GM12874 (cell line): Measurements from ENCODE around the gene MAP3K2.

Experiments
- TF ChIP-seq, protein P1 (sequence below): IDR thresholded peaks from 2 replicates; pipeline ENCODE4 v1.5.1; 2011; ENCODE audit warnings: low read depth, mild to moderate bottlenecking, control low read depth, low read length, moderate library complexity; ENCODE audit not compliant: insufficient read depth

Gene MAP3K2

DNA sequence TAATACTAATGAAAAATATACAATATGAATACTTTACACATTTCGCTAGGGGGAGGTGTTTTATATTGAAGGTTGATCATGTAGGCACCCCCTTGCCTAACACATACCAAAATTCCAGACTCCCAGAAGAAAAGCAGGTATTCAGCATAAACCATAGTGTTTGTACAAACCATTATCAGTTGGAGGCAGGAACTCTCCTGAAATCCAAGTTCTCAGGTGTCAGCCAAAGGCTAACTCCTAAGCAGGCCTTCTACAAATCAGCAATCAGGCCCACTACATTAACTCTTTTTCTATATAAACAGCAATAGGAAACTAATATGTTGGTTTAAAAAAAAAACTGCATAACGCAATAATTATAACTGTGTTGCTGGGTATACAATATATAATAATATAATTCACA lies 44.5 kb downstream of the MAP3K2 start:
- TF ChIP-seq, protein P1, sequence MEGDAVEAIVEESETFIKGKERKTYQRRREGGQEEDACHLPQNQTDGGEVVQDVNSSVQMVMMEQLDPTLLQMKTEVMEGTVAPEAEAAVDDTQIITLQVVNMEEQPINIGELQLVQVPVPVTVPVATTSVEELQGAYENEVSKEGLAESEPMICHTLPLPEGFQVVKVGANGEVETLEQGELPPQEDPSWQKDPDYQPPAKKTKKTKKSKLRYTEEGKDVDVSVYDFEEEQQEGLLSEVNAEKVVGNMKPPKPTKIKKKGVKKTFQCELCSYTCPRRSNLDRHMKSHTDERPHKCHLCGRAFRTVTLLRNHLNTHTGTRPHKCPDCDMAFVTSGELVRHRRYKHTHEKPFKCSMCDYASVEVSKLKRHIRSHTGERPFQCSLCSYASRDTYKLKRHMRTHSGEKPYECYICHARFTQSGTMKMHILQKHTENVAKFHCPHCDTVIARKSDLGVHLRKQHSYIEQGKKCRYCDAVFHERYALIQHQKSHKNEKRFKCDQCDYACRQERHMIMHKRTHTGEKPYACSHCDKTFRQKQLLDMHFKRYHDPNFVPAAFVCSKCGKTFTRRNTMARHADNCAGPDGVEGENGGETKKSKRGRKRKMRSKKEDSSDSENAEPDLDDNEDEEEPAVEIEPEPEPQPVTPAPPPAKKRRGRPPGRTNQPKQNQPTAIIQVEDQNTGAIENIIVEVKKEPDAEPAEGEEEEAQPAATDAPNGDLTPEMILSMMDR, result no peak

DNA sequence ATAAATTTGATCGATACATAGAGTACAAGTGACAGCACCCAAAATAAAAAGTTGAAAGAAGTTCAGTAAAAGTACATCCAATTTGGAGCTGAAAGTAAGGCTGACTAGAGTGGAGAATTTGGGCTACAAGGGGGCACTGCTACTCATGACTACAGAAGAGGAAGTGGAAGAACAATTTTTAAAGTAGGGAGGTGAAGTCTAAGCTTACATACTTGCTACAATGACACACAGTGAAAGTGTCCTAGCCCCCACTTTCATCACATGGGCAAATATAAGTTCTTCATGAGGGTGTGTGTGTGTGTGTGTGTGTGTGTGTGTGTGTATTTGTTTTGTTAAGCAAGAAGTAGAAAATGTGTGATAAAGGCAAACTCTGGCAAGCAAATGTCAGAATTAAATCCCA lies 45.7 kb downstream of the MAP3K2 start:
- TF ChIP-seq, protein P1, result no peak

DNA sequence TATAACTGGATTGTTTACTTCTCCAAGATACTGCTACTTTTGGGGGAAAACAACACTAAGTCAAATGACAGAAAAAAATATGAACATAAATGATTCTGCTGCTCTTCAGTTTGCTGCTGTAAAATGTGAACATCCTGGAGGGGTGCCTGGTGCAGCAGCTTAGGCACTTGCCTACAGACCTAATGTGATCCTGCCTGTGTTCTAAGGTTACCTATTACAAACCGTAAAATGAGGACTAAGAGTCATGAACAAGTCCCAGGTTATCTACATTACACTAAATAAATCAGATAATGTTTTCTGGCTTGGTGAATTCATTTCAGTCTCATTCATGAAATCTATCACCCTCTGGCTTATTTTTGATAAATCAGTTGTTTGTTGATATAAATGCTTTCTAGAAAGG lies 55.4 kb downstream of the MAP3K2 start:
- TF ChIP-seq, protein P1, result no peak

DNA sequence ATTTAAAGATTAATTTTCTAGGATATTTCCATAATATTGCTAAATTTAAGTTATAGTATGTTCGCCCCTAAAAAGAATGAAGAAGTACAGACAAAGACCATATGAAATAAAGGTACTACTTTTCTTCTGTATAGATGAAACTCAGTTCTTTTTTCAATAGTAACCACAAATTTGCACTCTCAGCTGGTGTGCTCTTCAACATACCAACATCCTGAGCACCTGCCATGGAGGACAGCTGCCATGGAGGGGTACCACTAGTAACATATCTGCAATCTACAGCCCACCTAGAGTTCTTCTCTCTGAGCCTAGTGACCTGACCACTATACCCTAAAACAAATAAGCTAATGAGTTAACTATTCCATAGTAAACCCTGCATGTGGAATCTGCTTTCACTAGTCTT lies 57.0 kb downstream of the MAP3K2 start:
- TF ChIP-seq, protein P1, result no peak

DNA sequence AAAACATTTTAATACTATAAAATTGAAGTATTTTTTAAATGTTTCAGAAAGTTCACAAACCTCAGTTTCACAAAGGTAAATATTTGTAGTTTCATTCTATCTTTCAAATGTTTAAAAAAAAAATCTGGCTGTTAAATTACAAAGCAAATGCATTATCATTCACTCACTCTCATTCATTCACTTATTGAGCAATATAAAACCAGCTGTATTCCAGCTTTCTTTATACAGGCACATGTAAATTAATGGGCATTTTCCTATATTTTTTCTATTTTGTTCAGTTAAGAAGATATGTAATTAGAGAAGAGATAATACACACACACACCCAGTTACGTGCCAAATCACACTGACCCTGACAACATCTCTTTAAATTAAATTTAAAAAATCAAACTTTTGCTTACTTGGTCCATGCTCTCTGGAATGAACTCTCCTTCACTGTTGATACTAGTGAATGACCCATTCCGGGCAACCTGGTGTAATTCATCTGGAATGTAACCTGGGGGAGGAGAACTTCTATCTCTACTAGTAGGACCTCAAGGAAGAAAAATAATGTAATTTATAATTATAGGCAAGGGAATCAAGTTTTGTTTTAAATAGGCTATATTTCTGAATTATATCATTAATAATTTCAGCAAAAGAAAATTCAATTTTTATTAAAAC lies 61.4 kb downstream of the MAP3K2 start:
- TF ChIP-seq, protein P1, result no peak

DNA sequence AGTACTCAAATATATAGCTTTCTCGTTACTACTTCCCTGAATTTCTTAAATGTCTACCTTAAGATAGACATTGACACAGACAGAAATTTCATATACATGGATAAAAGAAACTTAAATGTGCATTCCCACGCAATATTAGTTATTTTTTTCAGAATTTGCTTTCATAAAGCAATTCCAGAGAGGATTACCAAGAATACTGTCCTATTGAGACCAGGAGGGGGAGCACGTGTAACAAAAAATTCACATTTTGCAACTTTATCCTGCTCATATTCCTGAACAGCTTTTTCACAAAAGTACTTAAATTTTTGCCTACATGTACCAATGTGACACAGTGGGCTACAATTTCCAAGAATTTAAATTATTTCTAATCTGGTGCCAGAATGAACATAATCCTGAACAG lies 63.1 kb downstream of the MAP3K2 start:
- TF ChIP-seq, protein P1, result peak; percentile 33; the same call in 1 of the 2 replicates

DNA sequence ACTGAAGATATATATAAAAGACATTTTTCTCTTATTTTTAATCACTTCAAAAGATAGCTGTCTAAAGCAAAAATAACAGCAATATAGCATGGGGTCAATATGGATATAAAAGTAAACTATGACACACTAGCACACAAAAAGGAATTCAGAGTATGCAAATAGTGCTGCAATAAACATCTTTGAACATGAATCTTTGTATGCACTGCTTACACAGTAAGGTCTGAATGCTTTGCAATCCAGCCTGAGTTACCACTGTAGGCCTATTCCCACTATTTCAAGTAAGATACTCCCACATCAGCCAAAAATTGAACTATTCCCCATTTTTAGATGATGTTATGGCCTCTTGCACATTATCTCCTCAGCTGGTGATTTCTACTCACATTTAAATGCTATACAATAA lies 66.5 kb downstream of the MAP3K2 start:
- TF ChIP-seq, protein P1, result no peak
